Measurements from ENCODE around the gene EML2. TPM values are rescaled to one million over a fixed set of nuclear protein-coding genes. Genes with fewer than 3 reads are reported as not detected.

The EML2 gene
- total RNA-seq, 1 donor from 2014 or later = 39.1 TPM

DNA sequence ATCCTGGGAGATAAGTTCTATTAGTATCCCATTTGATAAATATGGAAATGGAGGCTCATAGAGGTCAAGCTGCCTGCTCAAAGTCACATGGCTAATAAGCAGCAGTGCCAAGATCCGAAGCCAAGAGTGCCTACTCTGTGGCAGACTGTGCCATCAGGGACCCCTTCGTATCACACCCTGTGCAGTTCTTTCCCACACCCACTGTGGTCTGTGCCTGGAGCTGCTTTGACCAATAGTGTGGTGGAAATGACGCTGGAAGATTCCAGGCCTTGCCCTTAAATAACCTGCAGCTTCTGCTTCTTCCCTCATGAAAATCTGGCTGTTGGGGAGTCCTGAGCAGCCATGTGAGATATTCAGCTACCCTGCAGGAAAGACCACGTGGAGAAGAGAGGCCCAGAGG is 64.7 kb downstream of the EML2 start:
- ATAC-seq (peak; percentile 4), DNase-seq (ENCODE audit: missing footprints) (no peak)
- intact Hi-C loops (cut with DNase I) = loop anchor here (10.0 kb wide), 1 partner anchor 70 kb away; no protein-coding TSS in a partner anchor

DNA sequence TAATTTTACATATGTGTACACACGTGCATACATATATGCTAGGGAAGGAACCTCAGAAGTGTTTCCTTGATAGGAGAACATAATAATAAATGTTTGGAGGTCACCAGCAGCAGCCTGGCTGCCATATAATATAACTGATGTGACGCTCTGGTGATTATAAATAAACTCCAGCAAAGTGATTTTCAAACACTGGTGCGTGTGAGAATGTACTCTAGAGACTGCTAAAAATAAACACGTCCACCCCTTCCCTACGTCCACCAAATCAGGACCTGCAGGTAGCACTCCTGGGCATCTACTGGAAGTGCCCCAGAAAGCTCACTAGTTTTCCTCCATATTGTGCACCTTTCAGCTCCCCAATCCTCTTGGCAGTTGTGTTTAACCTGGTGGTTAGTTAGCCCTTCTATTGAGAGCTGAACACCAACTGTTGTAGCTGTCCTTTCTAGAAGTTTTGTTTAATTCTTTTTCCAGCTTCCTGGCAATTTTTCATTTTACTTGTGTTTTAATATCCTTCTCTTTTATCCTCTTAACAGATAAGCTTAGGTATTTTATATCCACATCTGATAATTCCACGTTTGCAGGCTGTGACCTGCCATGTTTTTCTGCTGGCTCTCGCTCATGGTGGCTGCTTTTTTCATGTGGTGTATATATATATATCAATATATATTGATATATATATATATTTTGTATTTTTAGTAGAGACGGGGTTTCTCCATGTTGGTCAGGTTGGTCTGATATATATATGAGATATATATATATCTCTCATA is 67.6 kb downstream of the EML2 start:
- no peak for DNase-seq (ENCODE audit: missing footprints)
- peak; percentile 51 for ATAC-seq

DNA sequence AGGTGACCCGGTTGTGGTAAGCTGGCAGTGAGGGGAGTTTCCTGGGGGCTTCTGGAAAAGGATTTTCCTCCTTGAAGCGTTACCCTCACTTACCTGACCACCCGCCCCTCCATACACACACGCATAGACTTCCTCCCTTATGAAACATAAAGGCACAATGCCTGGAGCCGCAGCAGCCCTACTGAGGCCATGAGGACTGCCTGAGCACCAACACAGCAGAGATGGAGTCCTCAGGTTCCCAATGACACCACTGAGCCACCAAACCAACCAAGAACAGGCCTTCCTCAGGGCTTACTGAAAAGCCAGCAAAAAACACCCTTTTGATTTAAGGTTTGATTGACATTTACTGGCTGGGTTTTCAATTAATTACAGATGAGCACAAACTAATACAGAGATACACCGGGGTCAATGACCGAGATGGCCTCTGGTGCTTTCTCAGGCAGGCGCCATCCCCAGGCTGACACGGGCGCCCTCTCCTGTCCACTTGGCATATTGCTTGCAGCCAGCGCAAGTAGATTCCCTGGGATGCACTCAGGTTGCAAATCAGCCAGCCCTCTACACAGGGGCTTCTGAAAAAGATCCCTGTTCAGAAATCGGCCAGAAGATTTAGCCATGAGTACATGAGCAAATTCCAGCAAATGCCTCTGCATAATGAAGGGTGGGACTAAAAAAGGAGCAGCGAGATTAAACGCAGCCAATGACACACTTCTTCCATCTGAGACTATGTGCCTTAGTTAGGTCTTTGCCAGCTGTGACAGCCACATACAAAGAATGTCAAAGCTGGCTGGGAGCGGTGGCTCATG is 69.4 kb downstream of the EML2 start:
- peak; percentile 63 for ATAC-seq
- intact Hi-C loops (cut with DNase I) = loop anchor here (10.0 kb wide), 1 partner anchor 75 kb away; no protein-coding TSS in a partner anchor

More for the DNA sequence above, 67.6 kb downstream of the EML2 start:
- intact Hi-C loops (cut with DNase I) = loop anchor here (10.0 kb wide), 1 partner anchor 73 kb away; no protein-coding TSS in a partner anchor

DNA sequence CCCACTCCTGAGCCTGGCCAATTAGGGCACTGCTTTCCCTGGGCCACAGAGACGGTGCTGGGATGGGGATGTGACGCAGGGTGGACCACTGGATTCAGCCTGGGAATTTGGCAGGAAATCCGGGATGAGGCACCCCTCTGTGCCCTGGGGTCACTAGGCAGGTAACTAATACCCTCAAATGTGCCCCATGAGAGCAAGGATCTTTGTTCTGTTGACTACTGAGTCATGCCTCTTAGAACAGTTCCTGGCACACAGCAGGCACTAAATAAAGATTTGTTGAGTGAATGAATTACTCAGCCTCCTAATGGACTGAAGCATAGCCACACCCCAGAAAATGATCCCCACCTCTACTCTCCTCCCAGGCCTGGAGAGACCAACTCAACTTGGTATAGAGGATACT is 70.5 kb downstream of the EML2 start:
- DNase-seq (ENCODE audit: missing footprints) = no peak
- intact Hi-C loops (cut with DNase I) = no loop called here

More for the DNA sequence above, 69.4 kb downstream of the EML2 start:
- peak; percentile 78 for DNase-seq (ENCODE audit: missing footprints)

DNA sequence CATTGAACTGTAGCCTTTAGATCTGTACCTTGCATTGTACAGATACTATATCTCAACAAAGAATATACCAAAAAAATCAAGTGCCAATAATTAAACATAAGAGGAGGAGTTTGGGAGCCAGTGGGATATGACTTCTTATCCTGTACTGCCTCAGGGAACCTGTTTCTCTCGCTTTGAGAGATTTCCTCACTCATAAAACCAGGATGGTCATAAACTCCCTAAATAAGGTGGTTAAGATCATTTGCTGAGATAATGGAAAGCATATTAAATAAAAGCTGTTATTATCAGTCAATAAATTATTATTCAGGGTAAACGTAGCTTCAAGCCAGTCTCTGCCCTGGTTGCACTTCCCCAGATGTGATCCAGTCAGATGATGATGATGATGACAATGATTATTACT is 71.6 kb downstream of the EML2 start:
- ATAC-seq (no peak), DNase-seq (ENCODE audit: missing footprints) (no peak)
- intact Hi-C loops (cut with DNase I) = no loop called here

More for the DNA sequence above, 70.5 kb downstream of the EML2 start:
- ATAC-seq = peak; percentile 60

DNA sequence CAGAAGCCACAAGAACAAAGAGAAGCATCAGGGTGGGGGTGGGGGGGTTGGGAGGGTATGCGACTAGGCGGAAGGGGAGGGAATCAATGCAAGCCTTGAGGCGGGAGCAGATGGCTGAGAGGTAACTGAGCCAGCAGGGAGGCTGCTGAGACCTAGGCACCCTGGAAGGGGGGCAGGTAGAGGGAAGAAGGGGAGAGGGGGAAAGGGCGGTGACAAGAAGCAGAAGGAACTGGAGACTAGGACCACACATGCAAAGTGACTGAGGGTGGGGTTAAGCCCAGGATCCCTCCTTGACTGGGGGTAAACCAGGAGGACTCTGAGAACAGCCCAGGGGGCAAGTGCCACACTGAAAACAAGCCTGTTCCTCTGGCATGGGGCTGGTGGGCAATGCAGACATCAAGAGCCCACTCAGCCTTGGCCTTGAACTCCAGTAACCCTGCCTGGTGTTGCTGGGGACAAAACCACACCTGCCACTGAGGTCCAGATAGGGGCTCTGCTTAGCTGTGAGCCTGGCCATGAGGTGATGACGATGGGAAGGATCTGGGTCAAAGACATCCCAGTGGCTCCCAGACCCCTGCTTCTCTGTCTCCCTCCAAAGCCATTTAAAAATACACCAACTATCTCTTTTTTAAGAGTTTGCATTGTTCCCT is 74.9 kb downstream of the EML2 start:
- no peak for DNase-seq (ENCODE audit: missing footprints)
- intact Hi-C loops (cut with DNase I) = no loop called here
- ATAC-seq = no peak

DNA sequence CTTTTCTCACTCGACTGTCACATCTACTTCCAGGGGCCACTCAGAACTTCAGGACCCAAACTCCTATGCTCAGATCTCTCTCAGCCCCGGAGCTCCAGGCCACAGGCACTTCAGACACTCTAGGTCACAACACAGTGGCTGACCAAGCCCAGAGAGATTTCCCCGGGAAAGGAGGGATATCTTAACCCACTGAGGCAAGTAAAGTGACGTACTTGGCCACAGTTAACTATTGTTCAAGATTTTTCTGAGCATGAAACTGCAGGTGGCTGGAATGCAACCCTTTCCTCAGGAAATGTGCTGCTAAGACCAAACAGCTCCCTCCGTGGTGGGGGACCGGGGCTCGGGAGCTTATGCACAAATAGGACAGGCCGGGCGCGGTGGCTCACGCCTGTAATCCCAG is 78.5 kb downstream of the EML2 start:
- no peak for ATAC-seq
- intact Hi-C loops (cut with DNase I) = no loop called here
- no peak for DNase-seq (ENCODE audit: missing footprints)

DNA sequence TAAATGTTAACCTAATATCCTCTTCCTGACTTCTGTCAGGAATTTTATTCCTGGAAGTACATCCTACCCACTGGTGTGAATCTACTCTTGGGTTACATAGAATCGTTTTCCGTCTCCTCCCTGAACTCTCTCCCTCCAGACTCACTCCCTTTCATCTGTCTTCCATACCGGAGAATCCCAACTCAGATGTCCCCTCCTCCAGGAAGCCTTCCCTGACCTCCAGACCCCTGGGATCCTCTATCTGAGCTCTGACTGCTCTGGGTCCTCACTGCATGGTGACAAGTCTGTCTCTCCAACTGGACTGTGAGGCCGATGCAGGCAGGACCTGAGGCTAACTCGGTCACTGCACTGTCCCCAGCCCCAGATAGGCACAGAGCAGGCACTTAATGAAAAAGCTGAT is 79.2 kb downstream of the EML2 start:
- intact Hi-C loops (cut with DNase I) = no loop called here
- ATAC-seq = no peak

More for the DNA sequence above, 79.2 kb downstream of the EML2 start:
- DNase-seq (ENCODE audit: missing footprints) = no peak

Small RNA genes within 50 kb of the gene (microRNA-seq; reads per million reads assigned to microRNA genes)
- gene MIR330 (56.0 reads per million, percentile 45 among the genes with 10 or more reads in this experiment), gene MIR642A (not detected), gene MIR642B (not detected)

Other genes starting within 250 kb of the EML2 start
- 182 TPM for gene PPP1R13L, start 234.3 kb downstream of the EML2 start, total RNA-seq
- gene POLR1G, start 232.8 kb downstream of the EML2 start, total RNA-seq = 8.5 TPM
- 166 TPM for gene ERCC1, start 215.5 kb downstream of the EML2 start, total RNA-seq
- gene FOSB, start 171.4 kb downstream of the EML2 start, total RNA-seq = 0.32 TPM
- 30.6 TPM for gene RTN2, start 142.3 kb downstream of the EML2 start, total RNA-seq
- gene PPM1N, start 141.0 kb downstream of the EML2 start, total RNA-seq = 0.65 TPM
- 49.0 TPM for gene VASP, start 131.9 kb downstream of the EML2 start, total RNA-seq
- gene OPA3, start 54.6 kb downstream of the EML2 start, total RNA-seq = 24.5 TPM
- 5.4 TPM for gene GPR4, start 37.2 kb downstream of the EML2 start, total RNA-seq
- 5.0 TPM for gene GIPR, start 28.8 kb upstream of the EML2 start, total RNA-seq
- 252 TPM for gene SNRPD2, start 52.6 kb upstream of the EML2 start, total RNA-seq
- 1.5 TPM for gene QPCTL, start 53.3 kb upstream of the EML2 start, total RNA-seq
- gene FBXO46, start 91.5 kb upstream of the EML2 start, total RNA-seq = 13.1 TPM
- not detected for gene MEIOSIN, start 94.0 kb upstream of the EML2 start, total RNA-seq
- gene SIX5, start 129.9 kb upstream of the EML2 start, total RNA-seq = 22.3 TPM
- 233 TPM for gene DMPK, start 143.1 kb upstream of the EML2 start, total RNA-seq
- 52.0 TPM for gene DMWD, start 153.4 kb upstream of the EML2 start, total RNA-seq
- not detected for gene RSPH6A, start 175.9 kb upstream of the EML2 start, total RNA-seq
- 29.9 TPM for gene SYMPK, start 223.8 kb upstream of the EML2 start, total RNA-seq
- gene FOXA3, start 224.9 kb upstream of the EML2 start, total RNA-seq = not detected
- gene IRF2BP1, start 246.7 kb upstream of the EML2 start, total RNA-seq = 19.9 TPM

Measured in Right ventricle myocardium inferior (tissue), 1 donor.